GM23338 (cell line): ENCODE measurements around the gene RIC3. TPM values are rescaled to one million over a fixed set of nuclear protein-coding genes. Genes with fewer than 3 reads are reported as not detected.

Experiments used
- ATAC-seq: fragments of 200-7000 bp; cut with Tn5 transposase; 3 replicates; pipeline ENCODE4 v1.9.1; 2020
- DNase-seq: peaks from one replicate; pipeline ENCODE4 v3.0.0-alpha.2; 2015; ENCODE audit warnings: low spot score
- H2AFZ ChIP-seq: fragments of 200-600 bp; sonication (generic); 2 replicates; pipeline ENCODE4 v1.8.0; 2016; ENCODE audit warnings: antibody characterized with exemption, mild to moderate bottlenecking, moderate library complexity
- H3F3A ChIP-seq: fragments of 200-600 bp; sonication (generic); replicated peaks from 2 replicates; pipeline ENCODE4 v1.8.0; 2017; ENCODE audit warnings: antibody characterized with exemption, mixed run types, low read depth
- H3K27ac ChIP-seq: fragments of 200-600 bp; sonication (generic); 2 replicates; pipeline ENCODE4 v1.6.1; 2016; ENCODE audit warnings: low read depth
- H3K27me3 ChIP-seq: fragments of 200-600 bp; sonication (generic); 2 replicates; pipeline ENCODE4 v1.8.0; 2016; ENCODE audit warnings: mild to moderate bottlenecking, mixed run types, moderate library complexity; ENCODE audit not compliant: insufficient read depth
- H3K36me3 ChIP-seq: fragments of 200-600 bp; sonication (generic); 2 replicates; pipeline ENCODE4 v1.8.0; 2016; ENCODE audit warnings: mild to moderate bottlenecking; ENCODE audit not compliant: insufficient read depth
- H3K4me1 ChIP-seq: fragments of 200-600 bp; sonication (generic); 2 replicates; pipeline ENCODE4 v1.8.0; 2016; ENCODE audit warnings: mild to moderate bottlenecking, moderate library complexity; ENCODE audit not compliant: insufficient read depth
- H3K4me2 ChIP-seq: fragments of 200-600 bp; sonication (generic); 2 replicates; pipeline ENCODE4 v1.7.1; 2017; ENCODE audit warnings: mixed run types
- H3K4me3 ChIP-seq: fragments of 200-600 bp; sonication (generic); 2 replicates; pipeline ENCODE4 v1.6.1; 2016; ENCODE audit warnings: mixed run types
- H3K79me2 ChIP-seq: fragments of 200-600 bp; sonication (generic); replicated peaks from 2 replicates; pipeline ENCODE4 v1.8.0; 2017; ENCODE audit warnings: mild to moderate bottlenecking; ENCODE audit not compliant: insufficient read depth
- H3K9me2 ChIP-seq: fragments of 200-600 bp; sonication (generic); 2 replicates; pipeline ENCODE4 v1.8.0; 2017; ENCODE audit not compliant: insufficient read depth
- H4K20me1 ChIP-seq: fragments of 200-600 bp; sonication (generic); replicated peaks from 2 replicates; pipeline ENCODE4 v1.8.0; 2017; ENCODE audit warnings: mild to moderate bottlenecking; ENCODE audit not compliant: insufficient read depth
- H3K27ac Mint-ChIP-seq: 2 replicates; pipeline ENCODE4 v1.8.0; 2020; ENCODE audit warnings: inconsistent platforms, mild to moderate bottlenecking, moderate library complexity, mixed read lengths
- H3K27me3 Mint-ChIP-seq: 3 replicates; pipeline ENCODE4 v1.8.0; 2022; ENCODE audit warnings: low read depth, mild to moderate bottlenecking, moderate library complexity, mixed read lengths, inconsistent platforms; ENCODE audit not compliant: insufficient read depth, poor library complexity
- H3K36me3 Mint-ChIP-seq: 3 replicates; pipeline ENCODE4 v1.8.0; 2021; ENCODE audit warnings: low read depth, mild to moderate bottlenecking, inconsistent platforms, moderate library complexity, mixed read lengths
- H3K4me1 Mint-ChIP-seq: 3 replicates; pipeline ENCODE4 v1.8.0; 2020; ENCODE audit warnings: mild to moderate bottlenecking, inconsistent platforms, mixed read lengths
- H3K4me3 Mint-ChIP-seq: 3 replicates; pipeline ENCODE4 v1.8.0; 2021; ENCODE audit warnings: moderate library complexity, mild to moderate bottlenecking, inconsistent platforms, mixed read lengths
- H3K9me3 Mint-ChIP-seq: 3 replicates; pipeline ENCODE4 v1.8.0; 2020; ENCODE audit warnings: moderate library complexity, mild to moderate bottlenecking, inconsistent platforms, mixed read lengths
- CREB1 ChIP-seq: fragments of 250-450 bp; sonication (Bioruptor Pico); IDR thresholded peaks from 2 replicates; pipeline ENCODE4 v1.5.0; 2020; ENCODE audit warnings: low read depth, mild to moderate bottlenecking, moderate library complexity
- EZH2phosphoT487 ChIP-seq: fragments of 200-600 bp; sonication (generic); IDR thresholded peaks from one replicate; pipeline ENCODE4 v1.8.1; 2018; ENCODE audit warnings: antibody characterized with exemption; ENCODE audit not compliant: unreplicated experiment
- JUNB ChIP-seq: IDR thresholded peaks from one replicate; pipeline ENCODE4 v1.6.1; 2016; ENCODE audit warnings: antibody characterized with exemption; ENCODE audit not compliant: unreplicated experiment
- ZNF114 ChIP-seq: fragments of 250-450 bp; sonication (Bioruptor Pico); IDR thresholded peaks from 2 replicates; pipeline ENCODE4 v1.5.0; 2020; ENCODE audit warnings: mild to moderate bottlenecking, moderate library complexity
- polyA plus RNA-seq: library from polyadenylated mRNA; unstranded; fragments of >200 nt; fragmentation: Nextera tagmentation; extraction: Ambion mirVana; gene quantifications from 2 replicates; pipeline ENCODE4 v1.2.1, GENCODE V29; 2016
- total RNA-seq: library from RNA; depleted of rRNA; stranded (reverse); fragments of >200 nt; shearing (Covaris generic); gene quantifications from 2 replicates; pipeline ENCODE4 v1.2.3, GENCODE V29; 2014
- TF ChIP-seq, protein P1 (sequence below), 2 experiments: fragments of 200-600 bp in 1 of 2; sonication (generic) in 1 of 2; conservative IDR thresholded peaks; 2 replicates each; pipeline versions ENCODE4 v1.5.1 to v1.6.1; 2016 to 2017; ENCODE audit warnings: antibody characterized with exemption in 2 of 2, low read depth in 2 of 2, mild to moderate bottlenecking in 2 of 2, moderate library complexity in 1 of 2
- TF ChIP-seq, protein P2 (sequence below): IDR thresholded peaks from one replicate; pipeline ENCODE4 v1.6.1; 2018; ENCODE audit warnings: antibody characterized with exemption; ENCODE audit not compliant: unreplicated experiment
- TF ChIP-seq, protein P3 (sequence below): fragments of 250-450 bp; sonication (Bioruptor Pico); IDR thresholded peaks from 2 replicates; pipeline ENCODE4 v1.5.0; 2020; ENCODE audit warnings: mild to moderate bottlenecking, moderate library complexity

Gene RIC3
- total and polyA plus RNA-seq, 2 experiments from 2014 or later = 17.8 to 21.3 TPM

DNA sequence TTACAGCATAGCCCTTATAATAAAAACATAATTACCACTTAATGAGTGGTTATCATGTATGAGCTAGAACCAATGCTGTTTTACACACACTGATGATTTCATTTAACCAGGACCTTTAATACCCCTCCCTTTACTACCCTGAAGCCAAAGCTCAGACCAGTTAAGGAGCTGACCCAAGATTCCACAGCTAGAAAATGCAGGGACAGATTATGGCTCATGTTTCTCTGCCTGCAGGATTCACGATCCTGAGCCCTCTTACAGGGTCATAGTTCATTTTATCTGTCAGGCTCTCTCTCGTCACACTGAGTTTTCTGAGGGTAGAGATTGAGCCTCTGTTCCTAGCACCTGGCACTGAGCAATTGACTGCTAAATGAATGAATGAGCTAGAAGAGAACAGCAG lies 60.4 kb downstream of the RIC3 start:
- DNase-seq (no peak), ATAC-seq (no peak)
- Mint-ChIP-seq H3K4me1 (no peaks in the 10 kb centered on the region), H3K27ac (no peak overlapping the region), H3K4me3 (no peak overlapping the region), H3K27me3 (peaks cover 3% of the 10 kb centered on the region), H3K9me3 (no peaks in the 10 kb centered on the region), H3K36me3 (peaks cover 14% of the 10 kb centered on the region; the same call in 2 of the 3 replicates)
- Histone ChIP-seq H4K20me1 (peaks cover 6% of the 10 kb centered on the region), H3K4me2 (no peak overlapping the region), H3K4me3 (no peak overlapping the region), H3K27ac (no peak overlapping the region), H3K79me2 (no peaks in the 10 kb centered on the region), H3F3A (no peaks in the 10 kb centered on the region), H2AFZ (no peak overlapping the region), H3K27me3 (no peaks in the 10 kb centered on the region), H3K4me1 (no peaks in the 10 kb centered on the region), H3K9me2 (no peaks in the 10 kb centered on the region), H3K36me3 (peaks cover 15% of the 10 kb centered on the region; the same call in 1 of the 2 replicates)
- TF ChIP-seq, protein P1, sequence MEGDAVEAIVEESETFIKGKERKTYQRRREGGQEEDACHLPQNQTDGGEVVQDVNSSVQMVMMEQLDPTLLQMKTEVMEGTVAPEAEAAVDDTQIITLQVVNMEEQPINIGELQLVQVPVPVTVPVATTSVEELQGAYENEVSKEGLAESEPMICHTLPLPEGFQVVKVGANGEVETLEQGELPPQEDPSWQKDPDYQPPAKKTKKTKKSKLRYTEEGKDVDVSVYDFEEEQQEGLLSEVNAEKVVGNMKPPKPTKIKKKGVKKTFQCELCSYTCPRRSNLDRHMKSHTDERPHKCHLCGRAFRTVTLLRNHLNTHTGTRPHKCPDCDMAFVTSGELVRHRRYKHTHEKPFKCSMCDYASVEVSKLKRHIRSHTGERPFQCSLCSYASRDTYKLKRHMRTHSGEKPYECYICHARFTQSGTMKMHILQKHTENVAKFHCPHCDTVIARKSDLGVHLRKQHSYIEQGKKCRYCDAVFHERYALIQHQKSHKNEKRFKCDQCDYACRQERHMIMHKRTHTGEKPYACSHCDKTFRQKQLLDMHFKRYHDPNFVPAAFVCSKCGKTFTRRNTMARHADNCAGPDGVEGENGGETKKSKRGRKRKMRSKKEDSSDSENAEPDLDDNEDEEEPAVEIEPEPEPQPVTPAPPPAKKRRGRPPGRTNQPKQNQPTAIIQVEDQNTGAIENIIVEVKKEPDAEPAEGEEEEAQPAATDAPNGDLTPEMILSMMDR (conservative IDR thresholded peaks at IDR 0.05; ENCODE audit: low read depth in 2 of 2) = no peak
- TF ChIP-seq ZNF114 = no peak

DNA sequence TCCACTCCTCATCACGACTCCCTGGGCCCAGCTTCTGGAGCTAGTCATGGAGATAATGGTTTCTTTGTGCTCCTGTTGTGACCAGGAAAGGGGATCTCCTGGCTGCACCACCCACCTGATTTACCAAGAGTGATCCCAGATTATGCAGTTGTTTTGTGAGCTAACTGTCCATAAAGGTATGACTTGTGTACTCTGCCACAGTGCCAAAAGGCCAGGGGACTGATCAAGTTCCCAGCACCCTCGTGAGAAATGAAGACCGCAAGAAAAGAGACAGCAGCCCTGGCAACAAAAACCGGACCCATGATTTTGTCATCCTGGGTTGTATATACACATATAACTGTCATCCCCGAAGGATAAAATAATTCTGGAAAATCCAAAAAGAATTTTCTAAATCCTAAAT lies 61.2 kb downstream of the RIC3 start:
- no peak overlapping the region for H3K4me2 ChIP-seq
- no peak overlapping the region for H2AFZ ChIP-seq
- H3K9me3 Mint-ChIP-seq = no peaks in the 10 kb centered on the region
- H3K9me2 ChIP-seq = no peaks in the 10 kb centered on the region
- no peaks in the 10 kb centered on the region for H3K4me1 Mint-ChIP-seq
- H3K36me3 ChIP-seq = peaks cover 15% of the 10 kb centered on the region; the same call in 1 of the 2 replicates
- no peak for ATAC-seq
- H3K27me3 Mint-ChIP-seq = no peaks in the 10 kb centered on the region
- TF ChIP-seq, protein P2, sequence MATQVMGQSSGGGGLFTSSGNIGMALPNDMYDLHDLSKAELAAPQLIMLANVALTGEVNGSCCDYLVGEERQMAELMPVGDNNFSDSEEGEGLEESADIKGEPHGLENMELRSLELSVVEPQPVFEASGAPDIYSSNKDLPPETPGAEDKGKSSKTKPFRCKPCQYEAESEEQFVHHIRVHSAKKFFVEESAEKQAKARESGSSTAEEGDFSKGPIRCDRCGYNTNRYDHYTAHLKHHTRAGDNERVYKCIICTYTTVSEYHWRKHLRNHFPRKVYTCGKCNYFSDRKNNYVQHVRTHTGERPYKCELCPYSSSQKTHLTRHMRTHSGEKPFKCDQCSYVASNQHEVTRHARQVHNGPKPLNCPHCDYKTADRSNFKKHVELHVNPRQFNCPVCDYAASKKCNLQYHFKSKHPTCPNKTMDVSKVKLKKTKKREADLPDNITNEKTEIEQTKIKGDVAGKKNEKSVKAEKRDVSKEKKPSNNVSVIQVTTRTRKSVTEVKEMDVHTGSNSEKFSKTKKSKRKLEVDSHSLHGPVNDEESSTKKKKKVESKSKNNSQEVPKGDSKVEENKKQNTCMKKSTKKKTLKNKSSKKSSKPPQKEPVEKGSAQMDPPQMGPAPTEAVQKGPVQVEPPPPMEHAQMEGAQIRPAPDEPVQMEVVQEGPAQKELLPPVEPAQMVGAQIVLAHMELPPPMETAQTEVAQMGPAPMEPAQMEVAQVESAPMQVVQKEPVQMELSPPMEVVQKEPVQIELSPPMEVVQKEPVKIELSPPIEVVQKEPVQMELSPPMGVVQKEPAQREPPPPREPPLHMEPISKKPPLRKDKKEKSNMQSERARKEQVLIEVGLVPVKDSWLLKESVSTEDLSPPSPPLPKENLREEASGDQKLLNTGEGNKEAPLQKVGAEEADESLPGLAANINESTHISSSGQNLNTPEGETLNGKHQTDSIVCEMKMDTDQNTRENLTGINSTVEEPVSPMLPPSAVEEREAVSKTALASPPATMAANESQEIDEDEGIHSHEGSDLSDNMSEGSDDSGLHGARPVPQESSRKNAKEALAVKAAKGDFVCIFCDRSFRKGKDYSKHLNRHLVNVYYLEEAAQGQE = no peak
- TF ChIP-seq, protein P1 (conservative IDR thresholded peaks at IDR 0.05; ENCODE audit: low read depth in 2 of 2) = no peak
- TF ChIP-seq, protein P3, sequence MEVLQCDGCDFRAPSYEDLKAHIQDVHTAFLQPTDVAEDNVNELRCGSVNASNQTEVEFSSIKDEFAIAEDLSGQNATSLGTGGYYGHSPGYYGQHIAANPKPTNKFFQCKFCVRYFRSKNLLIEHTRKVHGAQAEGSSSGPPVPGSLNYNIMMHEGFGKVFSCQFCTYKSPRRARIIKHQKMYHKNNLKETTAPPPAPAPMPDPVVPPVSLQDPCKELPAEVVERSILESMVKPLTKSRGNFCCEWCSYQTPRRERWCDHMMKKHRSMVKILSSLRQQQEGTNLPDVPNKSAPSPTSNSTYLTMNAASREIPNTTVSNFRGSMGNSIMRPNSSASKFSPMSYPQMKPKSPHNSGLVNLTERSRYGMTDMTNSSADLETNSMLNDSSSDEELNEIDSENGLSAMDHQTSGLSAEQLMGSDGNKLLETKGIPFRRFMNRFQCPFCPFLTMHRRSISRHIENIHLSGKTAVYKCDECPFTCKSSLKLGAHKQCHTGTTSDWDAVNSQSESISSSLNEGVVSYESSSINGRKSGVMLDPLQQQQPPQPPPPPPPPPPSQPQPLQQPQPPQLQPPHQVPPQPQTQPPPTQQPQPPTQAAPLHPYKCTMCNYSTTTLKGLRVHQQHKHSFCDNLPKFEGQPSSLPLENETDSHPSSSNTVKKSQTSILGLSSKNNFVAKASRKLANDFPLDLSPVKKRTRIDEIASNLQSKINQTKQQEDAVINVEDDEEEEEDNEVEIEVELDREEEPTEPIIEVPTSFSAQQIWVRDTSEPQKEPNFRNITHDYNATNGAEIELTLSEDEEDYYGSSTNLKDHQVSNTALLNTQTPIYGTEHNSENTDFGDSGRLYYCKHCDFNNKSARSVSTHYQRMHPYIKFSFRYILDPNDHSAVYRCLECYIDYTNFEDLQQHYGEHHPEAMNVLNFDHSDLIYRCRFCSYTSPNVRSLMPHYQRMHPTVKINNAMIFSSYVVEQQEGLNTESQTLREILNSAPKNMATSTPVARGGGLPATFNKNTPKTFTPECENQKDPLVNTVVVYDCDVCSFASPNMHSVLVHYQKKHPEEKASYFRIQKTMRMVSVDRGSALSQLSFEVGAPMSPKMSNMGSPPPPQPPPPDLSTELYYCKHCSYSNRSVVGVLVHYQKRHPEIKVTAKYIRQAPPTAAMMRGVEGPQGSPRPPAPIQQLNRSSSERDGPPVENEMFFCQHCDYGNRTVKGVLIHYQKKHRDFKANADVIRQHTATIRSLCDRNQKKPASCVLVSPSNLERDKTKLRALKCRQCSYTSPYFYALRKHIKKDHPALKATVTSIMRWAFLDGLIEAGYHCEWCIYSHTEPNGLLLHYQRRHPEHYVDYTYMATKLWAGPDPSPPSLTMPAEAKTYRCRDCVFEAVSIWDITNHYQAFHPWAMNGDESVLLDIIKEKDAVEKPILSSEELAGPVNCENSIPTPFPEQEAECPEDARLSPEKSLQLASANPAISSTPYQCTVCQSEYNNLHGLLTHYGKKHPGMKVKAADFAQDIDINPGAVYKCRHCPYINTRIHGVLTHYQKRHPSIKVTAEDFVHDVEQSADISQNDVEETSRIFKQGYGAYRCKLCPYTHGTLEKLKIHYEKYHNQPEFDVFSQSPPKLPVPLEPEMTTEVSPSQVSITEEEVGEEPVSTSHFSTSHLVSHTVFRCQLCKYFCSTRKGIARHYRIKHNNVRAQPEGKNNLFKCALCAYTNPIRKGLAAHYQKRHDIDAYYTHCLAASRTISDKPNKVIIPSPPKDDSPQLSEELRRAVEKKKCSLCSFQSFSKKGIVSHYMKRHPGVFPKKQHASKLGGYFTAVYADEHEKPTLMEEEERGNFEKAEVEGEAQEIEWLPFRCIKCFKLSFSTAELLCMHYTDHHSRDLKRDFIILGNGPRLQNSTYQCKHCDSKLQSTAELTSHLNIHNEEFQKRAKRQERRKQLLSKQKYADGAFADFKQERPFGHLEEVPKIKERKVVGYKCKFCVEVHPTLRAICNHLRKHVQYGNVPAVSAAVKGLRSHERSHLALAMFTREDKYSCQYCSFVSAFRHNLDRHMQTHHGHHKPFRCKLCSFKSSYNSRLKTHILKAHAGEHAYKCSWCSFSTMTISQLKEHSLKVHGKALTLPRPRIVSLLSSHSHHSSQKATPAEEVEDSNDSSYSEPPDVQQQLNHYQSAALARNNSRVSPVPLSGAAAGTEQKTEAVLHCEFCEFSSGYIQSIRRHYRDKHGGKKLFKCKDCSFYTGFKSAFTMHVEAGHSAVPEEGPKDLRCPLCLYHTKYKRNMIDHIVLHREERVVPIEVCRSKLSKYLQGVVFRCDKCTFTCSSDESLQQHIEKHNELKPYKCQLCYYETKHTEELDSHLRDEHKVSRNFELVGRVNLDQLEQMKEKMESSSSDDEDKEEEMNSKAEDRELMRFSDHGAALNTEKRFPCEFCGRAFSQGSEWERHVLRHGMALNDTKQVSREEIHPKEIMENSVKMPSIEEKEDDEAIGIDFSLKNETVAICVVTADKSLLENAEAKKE (CRISPR knock-in tag) = no peak
- TF ChIP-seq JUNB (no peak), EZH2phosphoT487 (no peak), CREB1 (CRISPR knock-in tag) (no peak)
- no peaks in the 10 kb centered on the region for H3K79me2 ChIP-seq
- no peaks in the 10 kb centered on the region for H3K4me1 ChIP-seq
- no peaks in the 10 kb centered on the region for H3F3A ChIP-seq
- H3K4me3 ChIP-seq = no peak overlapping the region
- peaks cover 14% of the 10 kb centered on the region for H3K36me3 Mint-ChIP-seq
- H3K4me3 Mint-ChIP-seq = no peak overlapping the region
- H3K27me3 ChIP-seq = no peaks in the 10 kb centered on the region
- no peak overlapping the region for H3K27ac ChIP-seq
- H4K20me1 ChIP-seq = peaks cover 8% of the 10 kb centered on the region
- no peak overlapping the region for H3K27ac Mint-ChIP-seq
- no peak for DNase-seq
